Measurements from ENCODE around the gene ADAMTS19. TPM values are rescaled to one million over a fixed set of nuclear protein-coding genes. Genes with fewer than 3 reads are reported as not detected.

Gene ADAMTS19
- total and polyA plus RNA-seq, 9 of the 15 experiments (the other 6 are each of a cell fraction or from before 2014, with no cell fraction given): not detected

DNA sequence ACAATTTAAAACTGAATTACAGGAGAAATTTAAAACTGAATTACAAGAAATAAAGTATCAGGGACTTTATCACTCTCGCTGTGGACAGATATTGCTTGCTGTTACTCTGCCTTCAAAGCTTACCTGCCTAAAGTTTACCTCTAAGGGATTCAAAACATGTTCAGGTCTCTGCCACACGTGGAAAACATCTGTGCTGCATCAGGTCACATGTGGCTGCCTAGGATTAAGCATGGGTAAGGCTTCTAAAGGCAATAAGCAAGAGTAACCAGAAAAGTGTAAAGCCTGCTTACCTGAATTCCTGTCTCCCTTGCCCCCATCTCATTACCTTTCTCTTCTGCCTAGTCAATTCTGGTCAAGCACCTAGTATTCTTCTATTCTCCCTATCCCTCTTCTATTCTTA, 306.7 kb downstream of the ADAMTS19 start:
- FAIRE-seq: no peak
- no peak for DNase-seq (ENCODE audit: extremely low read depth in 1 of 4, low spot score in 3 of 4)
- in situ Hi-C loops (cut with MboI): loop anchor here (25.0 kb wide), 1 partner anchor 1904 kb away; no protein-coding TSS in a partner anchor
- Histone ChIP-seq H3K9ac (ENCODE audit: insufficient read depth in 1 of 2, low read depth in 2 of 2, low read length in 2 of 2) (no peak overlapping the region), H3K4me2 (ENCODE audit: insufficient read depth, low read length) (no peak overlapping the region), H3K9me3 (replicated peaks; ENCODE audit: control insufficient read depth, insufficient read depth, low read depth, low read length) (no peaks in the 10 kb centered on the region), H2AFZ (ENCODE audit: low read depth, low read length) (no peak overlapping the region), H3K27ac (ENCODE audit: extremely low read depth, low read depth, low read length) (no peak overlapping the region), H3K9me1 (ENCODE audit: control insufficient read depth, insufficient read depth, low read length) (no peaks in the 10 kb centered on the region), H3K27me3 (ENCODE audit: control insufficient read depth in 2 of 2, insufficient read depth in 2 of 2, low read length in 2 of 2) (no peaks in the 10 kb centered on the region), H3K36me3 (ENCODE audit: control insufficient read depth, insufficient read depth, low read length) (no peaks in the 10 kb centered on the region), H3K4me3 (no peak overlapping the region), H3K4me1 (replicated peaks in 1 of 2; ENCODE audit: control insufficient read depth in 2 of 2, insufficient read depth in 2 of 2, low read length in 2 of 2) (no peaks in the 10 kb centered on the region), H3K79me2 (ENCODE audit: control insufficient read depth, insufficient read depth, low read length) (no peaks in the 10 kb centered on the region), H4K20me1 (replicated peaks; ENCODE audit: control insufficient read depth, insufficient read depth, low read length) (no peaks in the 10 kb centered on the region)
- no peak for ATAC-seq
- no TSS peak for BruUV-seq (replicated peaks)
- ChIA-PET CTCF (ENCODE audit: low intra/inter-chr PET ratio) (interaction anchor here (0.6 to 2.7 kb wide), 3 partner anchors 861 to 1553 kb away, joined by 3 to 21 read pairs (median 17); no protein-coding TSS in a partner anchor), POLR2A (no interaction called here)
- intact Hi-C loops (cut with micrococcal nuclease): loop anchor here (5.0 kb wide), 2 partner anchors 594 to 1889 kb away; no protein-coding TSS in a partner anchor
- 4% methylated on average over 2 of the region's 2 CpGs for WGBS (ENCODE audit: insufficient coverage, low coverage, missing lambda C conversion rate)
- TF ChIP-seq MTA1 (IDR thresholded peaks at IDR 0.05; ENCODE audit: borderline replicate concordance): no peak
- TF ChIP-seq XRCC5 (IDR thresholded peaks at IDR 0.05; ENCODE audit: low read depth, low read length): no peak
- no peak for TF ChIP-seq FOSL1 (tag; conservative IDR thresholded peaks at IDR 0.05)
- TF ChIP-seq ELF2 (CRISPR knock-in tag; IDR thresholded peaks at IDR 0.05): no peak
- no peak for TF ChIP-seq RFX5 (IDR thresholded peaks at IDR 0.05; ENCODE audit: low read depth, low read length)
- TF ChIP-seq ZNF668 (CRISPR knock-in tag; IDR thresholded peaks at IDR 0.05): no peak
- no peak for TF ChIP-seq EHMT2 (IDR thresholded peaks at IDR 0.05)
- TF ChIP-seq, protein P1, sequence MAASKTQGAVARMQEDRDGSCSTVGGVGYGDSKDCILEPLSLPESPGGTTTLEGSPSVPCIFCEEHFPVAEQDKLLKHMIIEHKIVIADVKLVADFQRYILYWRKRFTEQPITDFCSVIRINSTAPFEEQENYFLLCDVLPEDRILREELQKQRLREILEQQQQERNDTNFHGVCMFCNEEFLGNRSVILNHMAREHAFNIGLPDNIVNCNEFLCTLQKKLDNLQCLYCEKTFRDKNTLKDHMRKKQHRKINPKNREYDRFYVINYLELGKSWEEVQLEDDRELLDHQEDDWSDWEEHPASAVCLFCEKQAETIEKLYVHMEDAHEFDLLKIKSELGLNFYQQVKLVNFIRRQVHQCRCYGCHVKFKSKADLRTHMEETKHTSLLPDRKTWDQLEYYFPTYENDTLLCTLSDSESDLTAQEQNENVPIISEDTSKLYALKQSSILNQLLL (CRISPR knock-in tag; IDR thresholded peaks at IDR 0.05; ENCODE audit: borderline replicate concordance): no peak
- no peak for TF ChIP-seq NR1H2 (CRISPR knock-in tag; IDR thresholded peaks at IDR 0.05)
- TF ChIP-seq, protein P2, sequence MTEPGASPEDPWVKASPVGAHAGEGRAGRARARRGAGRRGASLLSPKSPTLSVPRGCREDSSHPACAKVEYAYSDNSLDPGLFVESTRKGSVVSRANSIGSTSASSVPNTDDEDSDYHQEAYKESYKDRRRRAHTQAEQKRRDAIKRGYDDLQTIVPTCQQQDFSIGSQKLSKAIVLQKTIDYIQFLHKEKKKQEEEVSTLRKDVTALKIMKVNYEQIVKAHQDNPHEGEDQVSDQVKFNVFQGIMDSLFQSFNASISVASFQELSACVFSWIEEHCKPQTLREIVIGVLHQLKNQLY (CRISPR knock-in tag; conservative IDR thresholded peaks at IDR 0.05): no peak
- no peak for TF ChIP-seq ZNF717 (CRISPR knock-in tag; IDR thresholded peaks at IDR 0.05)
- TF ChIP-seq, protein P3, sequence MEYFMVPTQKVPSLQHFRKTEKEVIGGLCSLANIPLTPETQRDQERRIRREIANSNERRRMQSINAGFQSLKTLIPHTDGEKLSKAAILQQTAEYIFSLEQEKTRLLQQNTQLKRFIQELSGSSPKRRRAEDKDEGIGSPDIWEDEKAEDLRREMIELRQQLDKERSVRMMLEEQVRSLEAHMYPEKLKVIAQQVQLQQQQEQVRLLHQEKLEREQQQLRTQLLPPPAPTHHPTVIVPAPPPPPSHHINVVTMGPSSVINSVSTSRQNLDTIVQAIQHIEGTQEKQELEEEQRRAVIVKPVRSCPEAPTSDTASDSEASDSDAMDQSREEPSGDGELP (CRISPR knock-in tag; IDR thresholded peaks at IDR 0.05; ENCODE audit: borderline replicate concordance): no peak
- no peak for TF ChIP-seq TCFL5 (CRISPR knock-in tag; conservative IDR thresholded peaks at IDR 0.05)
- no peak for TF ChIP-seq TAF1 (IDR thresholded peaks at IDR 0.05; ENCODE audit: control insufficient read depth, extremely low read depth, insufficient read depth, low read length, severe bottlenecking)
- TF ChIP-seq PTBP1 (IDR thresholded peaks at IDR 0.05; ENCODE audit: low read depth, low read length): no peak
- no peak for TF ChIP-seq HDAC8 (tag; IDR thresholded peaks at IDR 0.05)
- TF ChIP-seq, protein P4, sequence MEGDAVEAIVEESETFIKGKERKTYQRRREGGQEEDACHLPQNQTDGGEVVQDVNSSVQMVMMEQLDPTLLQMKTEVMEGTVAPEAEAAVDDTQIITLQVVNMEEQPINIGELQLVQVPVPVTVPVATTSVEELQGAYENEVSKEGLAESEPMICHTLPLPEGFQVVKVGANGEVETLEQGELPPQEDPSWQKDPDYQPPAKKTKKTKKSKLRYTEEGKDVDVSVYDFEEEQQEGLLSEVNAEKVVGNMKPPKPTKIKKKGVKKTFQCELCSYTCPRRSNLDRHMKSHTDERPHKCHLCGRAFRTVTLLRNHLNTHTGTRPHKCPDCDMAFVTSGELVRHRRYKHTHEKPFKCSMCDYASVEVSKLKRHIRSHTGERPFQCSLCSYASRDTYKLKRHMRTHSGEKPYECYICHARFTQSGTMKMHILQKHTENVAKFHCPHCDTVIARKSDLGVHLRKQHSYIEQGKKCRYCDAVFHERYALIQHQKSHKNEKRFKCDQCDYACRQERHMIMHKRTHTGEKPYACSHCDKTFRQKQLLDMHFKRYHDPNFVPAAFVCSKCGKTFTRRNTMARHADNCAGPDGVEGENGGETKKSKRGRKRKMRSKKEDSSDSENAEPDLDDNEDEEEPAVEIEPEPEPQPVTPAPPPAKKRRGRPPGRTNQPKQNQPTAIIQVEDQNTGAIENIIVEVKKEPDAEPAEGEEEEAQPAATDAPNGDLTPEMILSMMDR (IDR thresholded peaks at IDR 0.05 in 2 of 3, conservative IDR thresholded peaks at IDR 0.05 in 1 of 3; ENCODE audit: insufficient read depth in 2 of 3, low read depth in 1 of 3, low read length in 3 of 3): no peak

Measured in K562 (cell line).